Kidney (tissue), 14 donors: ENCODE results near the gene IDUA. TPM values are rescaled to one million over a fixed set of nuclear protein-coding genes. Genes with fewer than 3 reads are reported as not detected.

Experiments
- DNase-seq, 5 donors: peaks; one replicate each; pipeline ENCODE4 v3.0.0-alpha.2; 2013 to 2020
- FAIRE-seq: peaks from 2 replicates; lab custom pipeline; 2012; peaks lifted over from hg19 to GRCh38; lab: Jason Lieb, UNC
- H3K27ac ChIP-seq, 2 donors: one replicate each; pipeline ENCODE4 v1.7.0; 2013; ENCODE audit warnings: low read depth in 2 of 2, low read length in 2 of 2, inconsistent platforms in 1 of 2
- H3K27me3 ChIP-seq: one replicate; pipeline ENCODE4 v1.7.1; 2013; ENCODE audit warnings: low read length, inconsistent platforms; ENCODE audit not compliant: control insufficient read depth, insufficient read depth
- H3K36me3 ChIP-seq, 3 donors: one replicate each; pipeline versions ENCODE4 v1.7.0 to v1.7.1; 2013; ENCODE audit warnings: low read length in 3 of 3, control low read depth in 1 of 3, inconsistent platforms in 1 of 3; ENCODE audit not compliant: insufficient read depth in 3 of 3, control insufficient read depth in 2 of 3
- H3K4me1 ChIP-seq, 3 donors: one replicate each; pipeline versions ENCODE4 v1.7.0 to v1.7.1; 2013; ENCODE audit warnings: low read length in 3 of 3, inconsistent platforms in 1 of 3, low read depth in 1 of 3; ENCODE audit not compliant: control insufficient read depth in 2 of 3, insufficient read depth in 2 of 3
- H3K4me3 ChIP-seq, 3 donors: one replicate each; pipeline versions ENCODE4 v1.7.0 to v1.8.1; 2013; ENCODE audit warnings: low read length in 3 of 3, control low read depth in 1 of 3, inconsistent platforms in 1 of 3
- H3K9ac ChIP-seq, 3 donors: one replicate each; pipeline versions ENCODE4 v1.7.0 to v1.7.1; 2013; ENCODE audit warnings: low read length in 3 of 3, control low read depth in 1 of 3, inconsistent platforms in 1 of 3
- H3K9me3 ChIP-seq, 3 donors: one replicate each; pipeline versions ENCODE4 v1.7.0 to v1.7.1; 2013; ENCODE audit warnings: low read length in 3 of 3, control low read depth in 1 of 3, inconsistent platforms in 1 of 3; ENCODE audit not compliant: control insufficient read depth in 2 of 3, insufficient read depth in 1 of 3
- intact Hi-C: fragments of 100-400 bp; cut with DNase I; formaldehyde crosslinking; loops from one replicate; pipeline ENCODE4 v1.11.1; 2022
- polyA plus RNA-seq: library from polyadenylated mRNA; stranded (reverse); fragments of 350-450 nt; fragmentation: Illumina TruSeq; extraction: RNeasy Lipid Tissue Mini Kit (QIAGEN cat#74804); gene quantifications from one replicate; pipeline ENCODE4 v1.2.3, GENCODE V29; 2014; ENCODE audit warnings: low read depth, low replicate concordance; ENCODE audit not compliant: insufficient read depth
- total RNA-seq: library from RNA; stranded (reverse); fragmentation: NEBNext Ultra II Directional; extraction: Animal tissue kit (Norgen Biotek cat#: 25700); gene quantifications from one replicate; pipeline ENCODE4 v1.2.1, GENCODE V29; 2021
- TF ChIP-seq, protein P1 (sequence below): IDR thresholded peaks from 3 replicates; pipeline ENCODE4 v1.5.1; 2012; ENCODE audit warnings: mild to moderate bottlenecking, moderate library complexity, borderline replicate concordance; ENCODE audit not compliant: insufficient read depth; ENCODE audit errors: extremely low read depth
- donor health status: control.
- donor health status: control.
- donor health status: control.
- donor health status: control.
- donor health status: control.
- donor health status: DM: yes; HTN: yes; CAD: no.
- donor health status: Normal renal cell carcinoma (clear cell type).

IDUA gene
- total and polyA plus RNA-seq, 2 donors from 2014 or later, result 11.9 to 58.5 TPM

DNA sequence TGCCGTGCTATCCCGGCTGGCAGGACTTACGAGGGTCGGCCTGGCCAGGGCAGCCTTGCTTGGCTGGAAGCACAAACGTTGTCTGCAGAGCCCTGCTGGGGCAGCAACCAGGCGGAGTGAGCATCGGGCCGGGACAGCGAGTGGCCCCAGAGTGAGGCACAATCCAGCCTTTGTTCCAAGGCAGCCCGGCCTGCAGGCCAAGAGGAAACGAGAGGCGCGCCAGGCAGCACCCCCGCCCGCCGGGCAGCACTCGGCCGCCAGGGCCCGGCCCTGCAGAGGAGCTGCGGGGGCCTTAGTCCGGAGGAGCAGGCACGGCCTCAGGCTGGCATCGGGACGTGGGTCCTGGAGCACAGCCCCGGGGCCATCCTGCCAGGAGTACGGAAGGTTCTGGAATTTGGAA lies 48.7 kb downstream of the IDUA start:
- FAIRE-seq (no peak), DNase-seq (no peak)
- H3K27ac ChIP-seq, result no peak overlapping the region
- H3K9me3 ChIP-seq, result no peaks in the 10 kb centered on the region
- no peaks in the 10 kb centered on the region for H3K27me3 ChIP-seq
- no peak overlapping the region for H3K4me3 ChIP-seq
- H3K4me1 ChIP-seq, result peaks cover 0 to 4% (median 2%) of the 10 kb centered on the region in 3 donors
- H3K36me3 ChIP-seq, result no peaks in the 10 kb centered on the region
- intact Hi-C loops, result no loop called here
- TF ChIP-seq, protein P1, sequence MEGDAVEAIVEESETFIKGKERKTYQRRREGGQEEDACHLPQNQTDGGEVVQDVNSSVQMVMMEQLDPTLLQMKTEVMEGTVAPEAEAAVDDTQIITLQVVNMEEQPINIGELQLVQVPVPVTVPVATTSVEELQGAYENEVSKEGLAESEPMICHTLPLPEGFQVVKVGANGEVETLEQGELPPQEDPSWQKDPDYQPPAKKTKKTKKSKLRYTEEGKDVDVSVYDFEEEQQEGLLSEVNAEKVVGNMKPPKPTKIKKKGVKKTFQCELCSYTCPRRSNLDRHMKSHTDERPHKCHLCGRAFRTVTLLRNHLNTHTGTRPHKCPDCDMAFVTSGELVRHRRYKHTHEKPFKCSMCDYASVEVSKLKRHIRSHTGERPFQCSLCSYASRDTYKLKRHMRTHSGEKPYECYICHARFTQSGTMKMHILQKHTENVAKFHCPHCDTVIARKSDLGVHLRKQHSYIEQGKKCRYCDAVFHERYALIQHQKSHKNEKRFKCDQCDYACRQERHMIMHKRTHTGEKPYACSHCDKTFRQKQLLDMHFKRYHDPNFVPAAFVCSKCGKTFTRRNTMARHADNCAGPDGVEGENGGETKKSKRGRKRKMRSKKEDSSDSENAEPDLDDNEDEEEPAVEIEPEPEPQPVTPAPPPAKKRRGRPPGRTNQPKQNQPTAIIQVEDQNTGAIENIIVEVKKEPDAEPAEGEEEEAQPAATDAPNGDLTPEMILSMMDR, result no peak
- no peak overlapping the region for H3K9ac ChIP-seq

DNA sequence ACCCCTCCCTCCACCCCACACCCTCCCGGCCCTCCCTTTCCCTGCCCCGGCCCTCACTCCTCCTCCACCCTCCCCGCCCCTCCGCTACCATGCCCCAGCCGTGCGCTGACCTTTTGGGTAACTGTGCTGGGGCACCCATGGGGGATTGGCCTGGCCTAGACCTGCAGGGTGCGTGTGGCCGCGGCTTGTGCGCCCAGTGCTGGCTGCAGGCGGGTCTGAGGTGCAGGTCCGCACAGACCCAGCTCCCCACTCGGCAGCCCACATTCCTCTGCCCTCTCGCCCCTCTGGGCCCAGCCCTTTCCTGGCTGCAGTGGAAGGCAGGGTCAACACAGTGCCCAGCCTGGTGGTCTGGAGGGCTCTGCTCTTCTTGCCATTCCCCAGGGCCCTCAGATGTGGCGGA lies 49.3 kb downstream of the IDUA start:
- no peak for DNase-seq
- H3K4me1 ChIP-seq, result peaks cover 0 to 4% (median 2%) of the 10 kb centered on the region in 3 donors
- no peaks in the 10 kb centered on the region for H3K36me3 ChIP-seq
- no peak overlapping the region for H3K9ac ChIP-seq
- no peaks in the 10 kb centered on the region for H3K9me3 ChIP-seq
- no peaks in the 10 kb centered on the region for H3K27me3 ChIP-seq
- TF ChIP-seq, protein P1, result no peak
- intact Hi-C loops, result no loop called here
- no peak overlapping the region for H3K4me3 ChIP-seq
- FAIRE-seq, result no peak
- H3K27ac ChIP-seq, result no peak overlapping the region

DNA sequence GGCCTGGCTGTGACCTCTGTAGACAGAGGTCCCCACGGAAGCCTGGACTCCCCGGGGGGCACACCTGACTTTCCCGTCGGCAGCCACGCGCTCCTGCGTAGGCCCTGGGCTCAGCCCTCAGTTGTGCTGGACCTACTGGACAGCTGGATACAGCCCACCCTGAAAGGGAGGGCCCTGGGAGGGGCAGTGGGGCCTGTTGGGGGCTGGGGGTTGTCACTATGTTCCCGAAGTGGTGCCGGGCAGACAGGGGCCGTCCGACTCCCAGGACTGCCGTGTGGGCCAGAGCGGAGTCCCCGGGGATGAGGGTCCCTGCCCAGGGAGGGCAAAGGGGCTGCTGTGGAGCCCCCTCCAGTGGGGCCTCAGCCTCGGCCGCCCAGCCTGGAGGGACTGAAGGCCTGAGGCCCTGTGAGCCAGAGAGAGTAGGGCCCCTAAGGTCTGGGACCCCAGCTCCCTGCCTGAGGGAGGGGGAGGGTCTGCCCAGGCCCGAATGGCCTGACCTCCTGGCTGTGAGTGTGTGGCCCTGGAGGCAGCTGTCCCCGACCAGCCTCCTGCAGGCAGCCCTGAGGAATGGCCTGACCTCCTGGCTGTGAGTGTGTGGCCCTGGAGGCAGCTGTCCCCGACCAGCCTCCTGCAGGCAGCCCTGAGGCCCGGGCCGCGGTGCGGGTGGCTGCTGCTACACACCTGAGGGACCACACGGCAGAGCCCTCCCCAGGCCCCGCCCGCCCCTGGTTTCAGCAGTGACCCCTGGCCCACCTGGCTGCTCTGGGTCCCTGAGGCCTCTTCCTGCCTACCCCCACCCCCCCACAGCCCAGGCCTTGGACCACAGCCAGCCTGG lies 50.3 kb downstream of the IDUA start:
- H3K4me1 ChIP-seq, result peaks cover 0 to 4% (median 2%) of the 10 kb centered on the region in 3 donors
- FAIRE-seq (no peak), DNase-seq (no peak)
- TF ChIP-seq, protein P1, result no peak
- H3K9ac ChIP-seq, result no peak overlapping the region
- H3K4me3 ChIP-seq, result no peak overlapping the region
- no peak overlapping the region for H3K27ac ChIP-seq
- no peaks in the 10 kb centered on the region for H3K27me3 ChIP-seq
- no peaks in the 10 kb centered on the region for H3K9me3 ChIP-seq
- H3K36me3 ChIP-seq, result no peaks in the 10 kb centered on the region
- intact Hi-C loops, result no loop called here
